Panc1 (cell line): ENCODE results near the gene ANGPTL1. TPM values are rescaled to one million over a fixed set of nuclear protein-coding genes. Genes with fewer than 3 reads are reported as not detected.

Experiments
- ATAC-seq: fragments of 200-7000 bp; cut with Tn5 transposase; 2 replicates; pipeline ENCODE4 v1.9.1; 2020; ENCODE audit warnings: mild to moderate bottlenecking, moderate library complexity
- BruUV-seq: library from RNA; stranded (reverse); fragments of 400-500 nt; replicated peaks from 2 replicates; lab custom pipeline; 2021; lab: Mats Ljungman, UMichigan
- CTCF ChIA-PET: fragments of 300-600 bp; sonication (Branson Sonifier 250); formaldehyde crosslinking; loops from one replicate; lab custom pipeline; 2022; ENCODE audit warnings: antibody characterized with exemption; lab: Charles Lee
- POLR2A ChIA-PET: fragments of 300-600 bp; sonication (Branson Sonifier 250); formaldehyde crosslinking; loops from one replicate; lab custom pipeline; 2022; ENCODE audit warnings: antibody characterized with exemption; lab: Charles Lee
- DNase-seq: peaks from one replicate; pipeline ENCODE4 v3.0.0-alpha.2; 2010; ENCODE audit warnings: low read depth, low spot score
- H3K27ac ChIP-seq: 2 replicates; pipeline ENCODE4 v1.5.1; 2011; ENCODE audit warnings: mild to moderate bottlenecking, low read length, inconsistent platforms
- H3K27me3 ChIP-seq: fragments of 200-500 bp; sonication (Bioruptor generic); 2 replicates; pipeline ENCODE4 v1.6.0; 2014; ENCODE audit warnings: low read length, inconsistent platforms; ENCODE audit not compliant: control insufficient read depth, insufficient read depth
- H3K36me3 ChIP-seq: fragments of 200-500 bp; sonication (Bioruptor generic); 2 replicates; pipeline ENCODE4 v1.5.1; 2014; ENCODE audit warnings: inconsistent platforms, mild to moderate bottlenecking, low read length, moderate library complexity; ENCODE audit not compliant: control insufficient read depth, insufficient read depth
- H3K4me1 ChIP-seq: 2 replicates; pipeline ENCODE4 v1.5.1; 2011; ENCODE audit warnings: inconsistent platforms, mild to moderate bottlenecking, low read length, moderate library complexity; ENCODE audit not compliant: control insufficient read depth, insufficient read depth
- H3K4me3 ChIP-seq, 2 experiments: 2 replicates each; pipeline ENCODE4 v1.5.1; 2011 to 2012; ENCODE audit warnings: low read depth in 2 of 2, low read length in 2 of 2, mild to moderate bottlenecking in 2 of 2, inconsistent platforms in 1 of 2, moderate library complexity in 1 of 2
- H3K9me3 ChIP-seq: fragments of 200-500 bp; sonication (Bioruptor generic); 2 replicates; pipeline ENCODE4 v1.5.1; 2014; ENCODE audit warnings: low read depth, mild to moderate bottlenecking, inconsistent platforms, low read length, moderate library complexity; ENCODE audit not compliant: control insufficient read depth, insufficient read depth
- POLR2AphosphoS5 ChIP-seq: IDR thresholded peaks from 2 replicates; pipeline ENCODE4 v1.6.1; 2012; ENCODE audit warnings: mild to moderate bottlenecking, low read depth, low read length, moderate library complexity
- SIN3A ChIP-seq: IDR thresholded peaks from 2 replicates; pipeline ENCODE4 v1.6.1; 2012; ENCODE audit warnings: low read depth, mild to moderate bottlenecking, low read length, moderate library complexity, borderline replicate concordance; ENCODE audit not compliant: insufficient read depth
- TCF7L2 ChIP-seq: IDR thresholded peaks from 2 replicates; pipeline ENCODE4 v1.6.1; 2011; ENCODE audit warnings: mild to moderate bottlenecking, low read depth, low read length, inconsistent platforms
- in situ Hi-C: cut with HindIII; loops from 2 replicates; pipeline ENCODE4 v1.10.0; 2016; ENCODE audit warnings: low sequenced_read_pairs, low pct_unique_long_range_greater_than_20kb
- intact Hi-C: fragments of 100-400 bp; cut with micrococcal nuclease; formaldehyde crosslinking; loops from one replicate; pipeline ENCODE4 v1.10.0; 2022; ENCODE audit not compliant: unreplicated experiment
- total RNA-seq: library from RNA; stranded (reverse); gene quantifications from one replicate; pipeline ENCODE4 v1.2.1, GENCODE V29; 2021; ENCODE audit not compliant: unreplicated experiment
- TF ChIP-seq, protein P1 (sequence below): fragments of 450-650 bp; IDR thresholded peaks from 2 replicates; pipeline ENCODE4 v1.5.1; 2017; ENCODE audit warnings: mild to moderate bottlenecking
- TF ChIP-seq, protein P2 (sequence below), 2 experiments: IDR thresholded peaks; 2 replicates each; pipeline ENCODE4 v1.6.1; 2011 to 2012; ENCODE audit warnings: low read depth in 2 of 2, control low read depth in 1 of 2, low read length in 1 of 2, mild to moderate bottlenecking in 1 of 2, moderate library complexity in 1 of 2; ENCODE audit not compliant: insufficient read depth in 1 of 2

Gene ANGPTL1
- total RNA-seq, 1 experiment from 2014 or later, result not detected

DNA sequence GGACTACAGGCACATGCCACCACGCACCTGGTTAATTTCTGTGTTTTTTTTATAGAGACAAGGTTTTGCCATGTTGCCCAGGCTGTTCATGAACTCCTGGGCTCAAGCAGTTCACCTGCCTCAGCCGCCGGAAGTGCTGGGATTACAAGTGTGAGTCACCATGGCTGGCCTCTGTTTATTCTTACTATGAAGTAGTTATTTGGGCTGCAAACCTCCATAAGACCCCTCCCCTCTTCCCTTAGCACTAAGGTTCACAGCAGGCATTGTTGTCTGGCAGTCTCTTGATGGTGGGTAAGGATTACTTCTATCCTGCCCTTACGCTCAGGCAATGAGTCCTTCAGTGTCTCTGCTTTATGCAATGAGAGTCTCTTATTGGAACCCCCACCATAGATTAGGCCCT is 51.8 kb downstream of the ANGPTL1 start:
- ChIA-PET CTCF (no interaction called here), POLR2A (no interaction called here)
- no peak for ATAC-seq
- no peak overlapping the region for H3K4me3 ChIP-seq
- no peak for TF ChIP-seq SIN3A
- TF ChIP-seq POLR2AphosphoS5, result no peak
- TF ChIP-seq, protein P1, sequence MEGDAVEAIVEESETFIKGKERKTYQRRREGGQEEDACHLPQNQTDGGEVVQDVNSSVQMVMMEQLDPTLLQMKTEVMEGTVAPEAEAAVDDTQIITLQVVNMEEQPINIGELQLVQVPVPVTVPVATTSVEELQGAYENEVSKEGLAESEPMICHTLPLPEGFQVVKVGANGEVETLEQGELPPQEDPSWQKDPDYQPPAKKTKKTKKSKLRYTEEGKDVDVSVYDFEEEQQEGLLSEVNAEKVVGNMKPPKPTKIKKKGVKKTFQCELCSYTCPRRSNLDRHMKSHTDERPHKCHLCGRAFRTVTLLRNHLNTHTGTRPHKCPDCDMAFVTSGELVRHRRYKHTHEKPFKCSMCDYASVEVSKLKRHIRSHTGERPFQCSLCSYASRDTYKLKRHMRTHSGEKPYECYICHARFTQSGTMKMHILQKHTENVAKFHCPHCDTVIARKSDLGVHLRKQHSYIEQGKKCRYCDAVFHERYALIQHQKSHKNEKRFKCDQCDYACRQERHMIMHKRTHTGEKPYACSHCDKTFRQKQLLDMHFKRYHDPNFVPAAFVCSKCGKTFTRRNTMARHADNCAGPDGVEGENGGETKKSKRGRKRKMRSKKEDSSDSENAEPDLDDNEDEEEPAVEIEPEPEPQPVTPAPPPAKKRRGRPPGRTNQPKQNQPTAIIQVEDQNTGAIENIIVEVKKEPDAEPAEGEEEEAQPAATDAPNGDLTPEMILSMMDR, result no peak
- TF ChIP-seq TCF7L2, result no peak
- TF ChIP-seq, protein P2, sequence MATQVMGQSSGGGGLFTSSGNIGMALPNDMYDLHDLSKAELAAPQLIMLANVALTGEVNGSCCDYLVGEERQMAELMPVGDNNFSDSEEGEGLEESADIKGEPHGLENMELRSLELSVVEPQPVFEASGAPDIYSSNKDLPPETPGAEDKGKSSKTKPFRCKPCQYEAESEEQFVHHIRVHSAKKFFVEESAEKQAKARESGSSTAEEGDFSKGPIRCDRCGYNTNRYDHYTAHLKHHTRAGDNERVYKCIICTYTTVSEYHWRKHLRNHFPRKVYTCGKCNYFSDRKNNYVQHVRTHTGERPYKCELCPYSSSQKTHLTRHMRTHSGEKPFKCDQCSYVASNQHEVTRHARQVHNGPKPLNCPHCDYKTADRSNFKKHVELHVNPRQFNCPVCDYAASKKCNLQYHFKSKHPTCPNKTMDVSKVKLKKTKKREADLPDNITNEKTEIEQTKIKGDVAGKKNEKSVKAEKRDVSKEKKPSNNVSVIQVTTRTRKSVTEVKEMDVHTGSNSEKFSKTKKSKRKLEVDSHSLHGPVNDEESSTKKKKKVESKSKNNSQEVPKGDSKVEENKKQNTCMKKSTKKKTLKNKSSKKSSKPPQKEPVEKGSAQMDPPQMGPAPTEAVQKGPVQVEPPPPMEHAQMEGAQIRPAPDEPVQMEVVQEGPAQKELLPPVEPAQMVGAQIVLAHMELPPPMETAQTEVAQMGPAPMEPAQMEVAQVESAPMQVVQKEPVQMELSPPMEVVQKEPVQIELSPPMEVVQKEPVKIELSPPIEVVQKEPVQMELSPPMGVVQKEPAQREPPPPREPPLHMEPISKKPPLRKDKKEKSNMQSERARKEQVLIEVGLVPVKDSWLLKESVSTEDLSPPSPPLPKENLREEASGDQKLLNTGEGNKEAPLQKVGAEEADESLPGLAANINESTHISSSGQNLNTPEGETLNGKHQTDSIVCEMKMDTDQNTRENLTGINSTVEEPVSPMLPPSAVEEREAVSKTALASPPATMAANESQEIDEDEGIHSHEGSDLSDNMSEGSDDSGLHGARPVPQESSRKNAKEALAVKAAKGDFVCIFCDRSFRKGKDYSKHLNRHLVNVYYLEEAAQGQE (IDR thresholded peaks at IDR 0.05; ENCODE audit: insufficient read depth in 1 of 2, low read depth in 2 of 2, low read length in 1 of 2), result no peak
- H3K4me1 ChIP-seq, result no peaks in the 10 kb centered on the region
- in situ Hi-C loops (no loop called here), intact Hi-C loops (no loop called here)
- no TSS peak for BruUV-seq
- no peaks in the 10 kb centered on the region; the same call in none of the 2 replicates for H3K27me3 ChIP-seq
- H3K9me3 ChIP-seq, result no peaks in the 10 kb centered on the region
- no peak for DNase-seq
- H3K36me3 ChIP-seq, result no peaks in the 10 kb centered on the region
- H3K27ac ChIP-seq, result no peak overlapping the region

DNA sequence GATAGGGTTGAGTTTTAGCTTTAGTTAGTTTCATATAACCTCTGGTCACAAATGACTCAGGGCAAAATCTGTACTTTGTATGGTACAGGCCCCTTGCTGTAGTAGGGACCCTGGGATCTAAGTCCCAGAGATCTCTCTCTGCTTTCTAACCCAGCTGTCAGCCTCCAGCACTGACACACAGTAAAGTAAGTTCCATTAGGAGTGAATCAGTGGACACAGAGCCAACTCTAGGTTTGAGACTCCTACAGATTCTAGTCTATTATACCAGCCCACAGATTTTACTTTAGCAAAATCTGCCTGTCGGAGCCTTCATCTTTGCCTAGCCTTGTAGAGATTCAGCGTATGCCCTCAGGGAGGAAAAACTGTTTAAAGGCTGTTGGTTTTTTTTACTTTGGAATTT is 52.5 kb downstream of the ANGPTL1 start:
- BruUV-seq, result no TSS peak
- no peaks in the 10 kb centered on the region; the same call in none of the 2 replicates for H3K27me3 ChIP-seq

More for the DNA sequence above, 52.5 kb downstream of the ANGPTL1 start:
- H3K9me3 ChIP-seq, result no peaks in the 10 kb centered on the region
- in situ Hi-C loops, result no loop called here
- no peaks in the 10 kb centered on the region for H3K36me3 ChIP-seq
- H3K4me3 ChIP-seq, result no peak overlapping the region
- CTCF ChIA-PET, result no interaction called here
- POLR2A ChIA-PET, result no interaction called here
- DNase-seq (no peak), ATAC-seq (no peak)
- H3K27ac ChIP-seq, result no peak overlapping the region
- TF ChIP-seq TCF7L2 (no peak), SIN3A (no peak), POLR2AphosphoS5 (no peak)
- TF ChIP-seq, protein P2 (IDR thresholded peaks at IDR 0.05; ENCODE audit: insufficient read depth in 1 of 2, low read depth in 2 of 2, low read length in 1 of 2), result no peak
- TF ChIP-seq, protein P1, result no peak
- no peaks in the 10 kb centered on the region for H3K4me1 ChIP-seq
- intact Hi-C loops, result no loop called here
